GM12891 (cell line): Measurements from ENCODE around the gene FAS.
"Not testable (repeated sequence)": the region's sequence is repeated elsewhere in the genome, so short reads cannot be mapped to it uniquely, and the experiment has no call there.

Experiments used
- POLR2A ChIP-seq: IDR thresholded peaks from 2 replicates; pipeline ENCODE4 v1.6.1; 2011; ENCODE audit warnings: low read depth, low read length, control low read depth
- POLR2AphosphoS5 ChIP-seq: IDR thresholded peaks from 2 replicates; pipeline ENCODE4 v1.6.1; 2011; ENCODE audit warnings: low read depth, low read length, control low read depth
- POU2F2 ChIP-seq: IDR thresholded peaks from 2 replicates; pipeline ENCODE4 v1.6.1; 2011; ENCODE audit warnings: low read depth, mild to moderate bottlenecking, control low read depth, low read length, moderate library complexity
- SPI1 ChIP-seq: IDR thresholded peaks from 2 replicates; pipeline ENCODE4 v1.6.1; 2011; ENCODE audit warnings: low read depth, low read length, control low read depth
- TAF1 ChIP-seq: IDR thresholded peaks from 2 replicates; pipeline ENCODE4 v1.6.1; 2011; ENCODE audit warnings: low read depth, low read length, control low read depth

DNA sequence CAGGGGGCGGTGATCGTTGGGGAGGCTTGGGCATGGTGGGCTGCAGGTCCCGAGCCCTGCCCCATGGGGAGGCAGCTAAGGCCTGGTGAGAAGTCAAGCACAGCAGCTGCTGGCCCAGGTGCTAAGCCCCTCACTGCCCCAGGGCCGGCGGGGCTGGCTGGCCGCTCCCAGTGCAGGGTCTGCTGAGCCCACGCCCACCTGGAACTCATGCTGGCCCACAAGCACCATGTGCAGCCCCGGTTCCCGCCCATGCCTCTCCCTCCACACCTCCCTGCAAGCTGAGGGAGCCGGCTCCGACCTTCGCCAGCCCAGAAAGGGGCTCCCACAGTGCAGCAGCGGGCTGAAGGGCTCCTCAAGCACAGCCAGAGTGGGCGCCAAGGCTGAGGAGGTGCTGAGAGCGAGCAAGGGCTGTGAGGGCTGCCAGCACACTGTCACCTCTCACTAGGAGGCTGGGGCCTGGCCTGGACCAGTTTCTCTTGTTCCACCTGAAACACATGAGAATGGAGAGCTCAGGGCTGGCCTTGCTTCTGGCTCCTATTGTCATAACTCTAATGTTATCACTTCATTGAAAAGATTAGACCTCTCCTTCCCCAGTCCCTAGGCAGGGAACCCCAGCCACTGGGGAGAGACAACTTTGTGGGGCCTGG, 28.2 kb downstream of the FAS start:
- TF ChIP-seq POLR2A, POLR2AphosphoS5, TAF1, POU2F2, SPI1: not testable (repeated sequence)
